WTC11 (cell line): ENCODE data around the gene SPATA9. TPM values are rescaled to one million over a fixed set of nuclear protein-coding genes. Genes with fewer than 3 reads are reported as not detected.

Experiments
- ATAC-seq: fragments of 200-7000 bp; cut with Tn5 transposase; 2 replicates; pipeline ENCODE4 v1.10.0; 2021; ENCODE audit warnings: mild to moderate bottlenecking, moderate library complexity
- CTCF ChIA-PET: fragments of 300-600 bp; sonication (Branson Sonifier 250); formaldehyde crosslinking; loops from one replicate; lab custom pipeline; 2021; ENCODE audit warnings: antibody characterized with exemption; lab: Charles Lee
- POLR2A ChIA-PET: fragments of 350-600 bp; sonication (Branson Sonifier 250); formaldehyde crosslinking; loops from one replicate; lab custom pipeline; 2021; ENCODE audit warnings: antibody characterized with exemption; lab: Charles Lee
- DNase-seq: peaks from one replicate; pipeline ENCODE4 v3.0.0; 2021; ENCODE audit warnings: low spot score
- H3K27ac Mint-ChIP-seq: 2 replicates; pipeline ENCODE4 v1.8.0; 2021; ENCODE audit warnings: mixed read lengths
- H3K27me3 Mint-ChIP-seq: 2 replicates; pipeline ENCODE4 v1.8.0; 2021; ENCODE audit warnings: low read depth, mild to moderate bottlenecking, moderate library complexity, mixed read lengths
- H3K36me3 Mint-ChIP-seq: 2 replicates; pipeline ENCODE4 v1.8.0; 2021; ENCODE audit warnings: mixed read lengths
- H3K4me1 Mint-ChIP-seq: 2 replicates; pipeline ENCODE4 v1.8.0; 2022; ENCODE audit warnings: mixed read lengths
- H3K4me3 Mint-ChIP-seq: 2 replicates; pipeline ENCODE4 v1.8.0; 2021; ENCODE audit warnings: mild to moderate bottlenecking, moderate library complexity, mixed read lengths
- H3K9me3 Mint-ChIP-seq: 2 replicates; pipeline ENCODE4 v1.8.0; 2021; ENCODE audit warnings: mixed read lengths
- EMX1 ChIP-seq: fragments of 250-450 bp; sonication (Bioruptor Pico); IDR thresholded peaks from 2 replicates; pipeline ENCODE4 v1.8.0; 2021; ENCODE audit warnings: mild to moderate bottlenecking
- NR2C2 ChIP-seq: sonication (generic); formaldehyde crosslinking; IDR thresholded peaks from 2 replicates; pipeline ENCODE4 v1.8.0; 2022; ENCODE audit warnings: mild to moderate bottlenecking, missing genetic modification reagents
- OVOL2 ChIP-seq: fragments of 250-450 bp; sonication (Bioruptor Pico); IDR thresholded peaks from 2 replicates; pipeline ENCODE4 v1.9.0; 2021; ENCODE audit warnings: mild to moderate bottlenecking, borderline replicate concordance
- PRRX2 ChIP-seq: fragments of 250-450 bp; sonication (Bioruptor Pico); IDR thresholded peaks from 2 replicates; pipeline ENCODE4 v1.8.0; 2021; ENCODE audit warnings: mild to moderate bottlenecking
- ZNF671 ChIP-seq: fragments of 250-450 bp; sonication (Bioruptor Pico); IDR thresholded peaks from 2 replicates; pipeline ENCODE4 v1.8.0; 2021; ENCODE audit warnings: mild to moderate bottlenecking
- total RNA-seq: library from RNA; stranded (reverse); gene quantifications from 3 replicates; pipeline ENCODE4 v1.2.3, GENCODE V29; 2021
- TF ChIP-seq, protein P1 (sequence below): sonication (generic); formaldehyde crosslinking; IDR thresholded peaks from 2 replicates; pipeline ENCODE4 v1.8.1; 2023; ENCODE audit warnings: mild to moderate bottlenecking, moderate library complexity, missing genetic modification reagents
- TF ChIP-seq, protein P2 (sequence below): sonication (generic); formaldehyde crosslinking; IDR thresholded peaks from 2 replicates; pipeline ENCODE4 v1.8.0; 2022; ENCODE audit warnings: mild to moderate bottlenecking, missing genetic modification reagents
- TF ChIP-seq, protein P3 (sequence below): sonication (generic); formaldehyde crosslinking; conservative IDR thresholded peaks from 2 replicates; pipeline ENCODE4 v1.8.1; 2022; ENCODE audit warnings: mild to moderate bottlenecking, missing genetic modification reagents
- TF ChIP-seq, protein P4 (sequence below): sonication (generic); formaldehyde crosslinking; IDR thresholded peaks from 2 replicates; pipeline ENCODE4 v1.8.0; 2022; ENCODE audit warnings: missing genetic modification reagents
- TF ChIP-seq, protein P5 (sequence below): fragments of 200-600 bp; IDR thresholded peaks from 2 replicates; pipeline ENCODE4 v1.8.0; 2022; ENCODE audit warnings: antibody characterized with exemption
- TF ChIP-seq, protein P6 (sequence below): sonication (generic); formaldehyde crosslinking; conservative IDR thresholded peaks from 2 replicates; pipeline ENCODE4 v1.8.1; 2023; ENCODE audit warnings: mild to moderate bottlenecking, low read depth, missing genetic modification reagents, moderate library complexity
- TF ChIP-seq, protein P7 (sequence below): fragments of 250-450 bp; sonication (Bioruptor Pico); conservative IDR thresholded peaks from 2 replicates; pipeline ENCODE4 v1.9.0; 2021; ENCODE audit warnings: mild to moderate bottlenecking
- TF ChIP-seq, protein P8 (sequence below): fragments of 250-450 bp; sonication (Bioruptor Pico); IDR thresholded peaks from 2 replicates; pipeline ENCODE4 v1.9.0; 2021; ENCODE audit warnings: moderate library complexity, mild to moderate bottlenecking, inconsistent platforms, borderline replicate concordance

The SPATA9 gene
- total RNA-seq, 1 experiment from 2014 or later: not detected

DNA sequence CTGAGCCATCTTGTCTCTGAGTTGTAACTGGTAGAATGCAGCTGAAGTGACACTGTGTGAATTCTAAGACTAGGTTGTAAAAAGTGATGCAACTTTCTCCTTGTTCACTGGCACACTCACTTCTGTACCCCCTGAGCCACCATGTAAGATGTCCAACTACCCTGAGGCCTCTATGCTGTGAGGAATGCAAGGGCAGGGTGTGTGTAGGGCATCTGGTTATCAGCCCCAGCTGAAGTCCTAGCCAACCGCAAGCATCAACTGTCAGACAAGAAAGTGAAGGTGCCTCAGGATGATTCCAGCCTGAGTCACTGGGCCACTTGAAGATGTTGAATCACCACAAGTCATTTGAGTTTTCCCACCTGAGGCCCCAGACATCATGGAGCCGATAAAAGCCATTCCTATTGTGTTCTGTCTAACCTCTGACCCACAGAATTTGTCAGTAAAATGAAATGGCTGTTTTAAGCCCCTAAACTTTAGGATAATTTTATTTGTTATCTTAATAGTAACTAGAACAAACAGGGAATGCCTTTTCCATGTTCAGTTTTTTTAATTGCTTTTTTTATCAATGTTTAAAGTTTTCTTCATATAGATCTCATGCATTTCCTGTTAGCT, 29.7 kb upstream of the SPATA9 start:
- H3K4me3 Mint-ChIP-seq: peak overlapping the region; percentile 48
- ATAC-seq (no peak), DNase-seq (no peak)
- ChIA-PET CTCF (interaction anchor here (0.8 kb wide), 1 partner anchor 48 kb away, joined by 3 read pairs; no protein-coding TSS in a partner anchor), POLR2A (interaction anchor here (1.3 to 2.9 kb wide), 2 partner anchors 19 to 66 kb away, joined by 4 to 19 read pairs; partner anchors contain the start of genes RFESD and RHOBTB3)
- no peaks in the 10 kb centered on the region for H3K9me3 Mint-ChIP-seq
- H3K27me3 Mint-ChIP-seq: peaks cover 40% of the 10 kb centered on the region
- no peaks in the 10 kb centered on the region for H3K36me3 Mint-ChIP-seq
- TF ChIP-seq, protein P1, sequence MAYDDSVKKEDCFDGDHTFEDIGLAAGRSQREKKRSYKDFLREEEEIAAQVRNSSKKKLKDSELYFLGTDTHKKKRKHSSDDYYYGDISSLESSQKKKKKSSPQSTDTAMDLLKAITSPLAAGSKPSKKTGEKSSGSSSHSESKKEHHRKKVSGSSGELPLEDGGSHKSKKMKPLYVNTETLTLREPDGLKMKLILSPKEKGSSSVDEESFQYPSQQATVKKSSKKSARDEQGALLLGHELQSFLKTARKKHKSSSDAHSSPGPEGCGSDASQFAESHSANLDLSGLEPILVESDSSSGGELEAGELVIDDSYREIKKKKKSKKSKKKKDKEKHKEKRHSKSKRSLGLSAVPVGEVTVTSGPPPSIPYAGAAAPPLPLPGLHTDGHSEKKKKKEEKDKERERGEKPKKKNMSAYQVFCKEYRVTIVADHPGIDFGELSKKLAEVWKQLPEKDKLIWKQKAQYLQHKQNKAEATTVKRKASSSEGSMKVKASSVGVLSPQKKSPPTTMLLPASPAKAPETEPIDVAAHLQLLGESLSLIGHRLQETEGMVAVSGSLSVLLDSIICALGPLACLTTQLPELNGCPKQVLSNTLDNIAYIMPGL (CRISPR knock-in tag): no peak
- TF ChIP-seq PRRX2: no peak
- TF ChIP-seq, protein P2, sequence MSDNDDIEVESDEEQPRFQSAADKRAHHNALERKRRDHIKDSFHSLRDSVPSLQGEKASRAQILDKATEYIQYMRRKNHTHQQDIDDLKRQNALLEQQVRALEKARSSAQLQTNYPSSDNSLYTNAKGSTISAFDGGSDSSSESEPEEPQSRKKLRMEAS (CRISPR knock-in tag): no peak
- TF ChIP-seq NR2C2 (CRISPR knock-in tag): no peak
- TF ChIP-seq, protein P3, sequence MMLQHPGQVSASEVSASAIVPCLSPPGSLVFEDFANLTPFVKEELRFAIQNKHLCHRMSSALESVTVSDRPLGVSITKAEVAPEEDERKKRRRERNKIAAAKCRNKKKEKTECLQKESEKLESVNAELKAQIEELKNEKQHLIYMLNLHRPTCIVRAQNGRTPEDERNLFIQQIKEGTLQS (CRISPR knock-in tag): no peak
- TF ChIP-seq ZNF671: no peak
- TF ChIP-seq, all 79 proteins: peak for 0
- peaks cover 20% of the 10 kb centered on the region for H3K4me1 Mint-ChIP-seq
- H3K27ac Mint-ChIP-seq: no peak overlapping the region

DNA sequence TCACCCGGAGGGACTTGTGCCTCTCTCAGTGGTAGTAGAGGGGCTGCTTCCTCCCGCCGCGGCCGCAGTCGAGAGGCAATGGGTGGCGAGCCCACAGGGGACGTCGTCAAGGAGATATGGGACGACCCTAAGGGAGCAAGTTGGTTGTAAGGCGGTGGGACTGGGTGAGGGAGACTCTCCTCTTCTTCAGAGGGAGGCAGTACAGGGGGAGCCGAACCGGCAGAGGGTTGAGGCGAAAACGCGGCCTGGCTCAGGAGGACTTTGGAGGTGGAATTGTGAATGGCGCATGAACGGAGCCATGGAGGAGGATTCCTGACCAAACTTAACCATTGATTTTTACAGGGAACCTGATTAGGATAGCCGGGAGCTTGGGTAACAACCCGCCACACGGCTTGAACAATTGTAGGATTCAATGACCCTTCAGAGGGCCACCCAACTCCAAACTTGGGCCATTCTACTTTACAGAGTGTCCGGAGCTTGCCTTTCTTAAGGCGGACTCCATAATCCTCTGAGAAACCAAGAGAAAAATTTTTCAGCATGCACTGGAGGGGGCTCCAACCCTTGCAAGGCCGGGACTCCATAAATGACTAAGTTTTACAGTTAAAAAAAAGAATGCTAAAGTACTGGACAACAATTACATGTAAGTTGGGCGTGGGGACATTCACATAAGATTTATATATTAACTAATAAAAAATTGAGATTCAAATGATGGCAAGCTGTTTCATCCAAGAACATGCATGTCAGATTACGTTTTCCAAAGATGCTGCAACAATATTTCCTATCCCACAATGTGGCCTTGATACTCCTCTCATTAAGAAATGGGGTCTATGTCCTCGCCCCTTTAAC, 28.9 kb upstream of the SPATA9 start:
- Mint-ChIP-seq H3K36me3 (no peaks in the 10 kb centered on the region), H3K27me3 (peaks cover 40% of the 10 kb centered on the region), H3K4me1 (peaks cover 20% of the 10 kb centered on the region), H3K4me3 (peak overlapping the region; percentile 98), H3K27ac (no peak overlapping the region), H3K9me3 (no peaks in the 10 kb centered on the region)
- ChIA-PET CTCF (interaction anchor here (0.8 kb wide), 1 partner anchor 47 kb away, joined by 3 read pairs; no protein-coding TSS in a partner anchor), POLR2A (interaction anchor here (1.3 to 2.9 kb wide), 2 partner anchors 19 to 65 kb away, joined by 4 to 19 read pairs; partner anchors contain the start of genes RFESD and RHOBTB3)
- DNase-seq: peak; percentile 65
- peak; percentile 63 for ATAC-seq
- TF ChIP-seq, protein P4, sequence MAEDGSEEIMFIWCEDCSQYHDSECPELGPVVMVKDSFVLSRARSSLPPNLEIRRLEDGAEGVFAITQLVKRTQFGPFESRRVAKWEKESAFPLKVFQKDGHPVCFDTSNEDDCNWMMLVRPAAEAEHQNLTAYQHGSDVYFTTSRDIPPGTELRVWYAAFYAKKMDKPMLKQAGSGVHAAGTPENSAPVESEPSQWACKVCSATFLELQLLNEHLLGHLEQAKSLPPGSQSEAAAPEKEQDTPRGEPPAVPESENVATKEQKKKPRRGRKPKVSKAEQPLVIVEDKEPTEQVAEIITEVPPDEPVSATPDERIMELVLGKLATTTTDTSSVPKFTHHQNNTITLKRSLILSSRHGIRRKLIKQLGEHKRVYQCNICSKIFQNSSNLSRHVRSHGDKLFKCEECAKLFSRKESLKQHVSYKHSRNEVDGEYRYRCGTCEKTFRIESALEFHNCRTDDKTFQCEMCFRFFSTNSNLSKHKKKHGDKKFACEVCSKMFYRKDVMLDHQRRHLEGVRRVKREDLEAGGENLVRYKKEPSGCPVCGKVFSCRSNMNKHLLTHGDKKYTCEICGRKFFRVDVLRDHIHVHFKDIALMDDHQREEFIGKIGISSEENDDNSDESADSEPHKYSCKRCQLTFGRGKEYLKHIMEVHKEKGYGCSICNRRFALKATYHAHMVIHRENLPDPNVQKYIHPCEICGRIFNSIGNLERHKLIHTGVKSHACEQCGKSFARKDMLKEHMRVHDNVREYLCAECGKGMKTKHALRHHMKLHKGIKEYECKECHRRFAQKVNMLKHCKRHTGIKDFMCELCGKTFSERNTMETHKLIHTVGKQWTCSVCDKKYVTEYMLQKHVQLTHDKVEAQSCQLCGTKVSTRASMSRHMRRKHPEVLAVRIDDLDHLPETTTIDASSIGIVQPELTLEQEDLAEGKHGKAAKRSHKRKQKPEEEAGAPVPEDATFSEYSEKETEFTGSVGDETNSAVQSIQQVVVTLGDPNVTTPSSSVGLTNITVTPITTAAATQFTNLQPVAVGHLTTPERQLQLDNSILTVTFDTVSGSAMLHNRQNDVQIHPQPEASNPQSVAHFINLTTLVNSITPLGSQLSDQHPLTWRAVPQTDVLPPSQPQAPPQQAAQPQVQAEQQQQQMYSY (CRISPR knock-in tag): peak; percentile 96
- TF ChIP-seq, protein P5, sequence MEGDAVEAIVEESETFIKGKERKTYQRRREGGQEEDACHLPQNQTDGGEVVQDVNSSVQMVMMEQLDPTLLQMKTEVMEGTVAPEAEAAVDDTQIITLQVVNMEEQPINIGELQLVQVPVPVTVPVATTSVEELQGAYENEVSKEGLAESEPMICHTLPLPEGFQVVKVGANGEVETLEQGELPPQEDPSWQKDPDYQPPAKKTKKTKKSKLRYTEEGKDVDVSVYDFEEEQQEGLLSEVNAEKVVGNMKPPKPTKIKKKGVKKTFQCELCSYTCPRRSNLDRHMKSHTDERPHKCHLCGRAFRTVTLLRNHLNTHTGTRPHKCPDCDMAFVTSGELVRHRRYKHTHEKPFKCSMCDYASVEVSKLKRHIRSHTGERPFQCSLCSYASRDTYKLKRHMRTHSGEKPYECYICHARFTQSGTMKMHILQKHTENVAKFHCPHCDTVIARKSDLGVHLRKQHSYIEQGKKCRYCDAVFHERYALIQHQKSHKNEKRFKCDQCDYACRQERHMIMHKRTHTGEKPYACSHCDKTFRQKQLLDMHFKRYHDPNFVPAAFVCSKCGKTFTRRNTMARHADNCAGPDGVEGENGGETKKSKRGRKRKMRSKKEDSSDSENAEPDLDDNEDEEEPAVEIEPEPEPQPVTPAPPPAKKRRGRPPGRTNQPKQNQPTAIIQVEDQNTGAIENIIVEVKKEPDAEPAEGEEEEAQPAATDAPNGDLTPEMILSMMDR: no peak
- TF ChIP-seq, protein P6, sequence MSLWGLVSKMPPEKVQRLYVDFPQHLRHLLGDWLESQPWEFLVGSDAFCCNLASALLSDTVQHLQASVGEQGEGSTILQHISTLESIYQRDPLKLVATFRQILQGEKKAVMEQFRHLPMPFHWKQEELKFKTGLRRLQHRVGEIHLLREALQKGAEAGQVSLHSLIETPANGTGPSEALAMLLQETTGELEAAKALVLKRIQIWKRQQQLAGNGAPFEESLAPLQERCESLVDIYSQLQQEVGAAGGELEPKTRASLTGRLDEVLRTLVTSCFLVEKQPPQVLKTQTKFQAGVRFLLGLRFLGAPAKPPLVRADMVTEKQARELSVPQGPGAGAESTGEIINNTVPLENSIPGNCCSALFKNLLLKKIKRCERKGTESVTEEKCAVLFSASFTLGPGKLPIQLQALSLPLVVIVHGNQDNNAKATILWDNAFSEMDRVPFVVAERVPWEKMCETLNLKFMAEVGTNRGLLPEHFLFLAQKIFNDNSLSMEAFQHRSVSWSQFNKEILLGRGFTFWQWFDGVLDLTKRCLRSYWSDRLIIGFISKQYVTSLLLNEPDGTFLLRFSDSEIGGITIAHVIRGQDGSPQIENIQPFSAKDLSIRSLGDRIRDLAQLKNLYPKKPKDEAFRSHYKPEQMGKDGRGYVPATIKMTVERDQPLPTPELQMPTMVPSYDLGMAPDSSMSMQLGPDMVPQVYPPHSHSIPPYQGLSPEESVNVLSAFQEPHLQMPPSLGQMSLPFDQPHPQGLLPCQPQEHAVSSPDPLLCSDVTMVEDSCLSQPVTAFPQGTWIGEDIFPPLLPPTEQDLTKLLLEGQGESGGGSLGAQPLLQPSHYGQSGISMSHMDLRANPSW (CRISPR knock-in tag): no peak
- TF ChIP-seq, protein P7, sequence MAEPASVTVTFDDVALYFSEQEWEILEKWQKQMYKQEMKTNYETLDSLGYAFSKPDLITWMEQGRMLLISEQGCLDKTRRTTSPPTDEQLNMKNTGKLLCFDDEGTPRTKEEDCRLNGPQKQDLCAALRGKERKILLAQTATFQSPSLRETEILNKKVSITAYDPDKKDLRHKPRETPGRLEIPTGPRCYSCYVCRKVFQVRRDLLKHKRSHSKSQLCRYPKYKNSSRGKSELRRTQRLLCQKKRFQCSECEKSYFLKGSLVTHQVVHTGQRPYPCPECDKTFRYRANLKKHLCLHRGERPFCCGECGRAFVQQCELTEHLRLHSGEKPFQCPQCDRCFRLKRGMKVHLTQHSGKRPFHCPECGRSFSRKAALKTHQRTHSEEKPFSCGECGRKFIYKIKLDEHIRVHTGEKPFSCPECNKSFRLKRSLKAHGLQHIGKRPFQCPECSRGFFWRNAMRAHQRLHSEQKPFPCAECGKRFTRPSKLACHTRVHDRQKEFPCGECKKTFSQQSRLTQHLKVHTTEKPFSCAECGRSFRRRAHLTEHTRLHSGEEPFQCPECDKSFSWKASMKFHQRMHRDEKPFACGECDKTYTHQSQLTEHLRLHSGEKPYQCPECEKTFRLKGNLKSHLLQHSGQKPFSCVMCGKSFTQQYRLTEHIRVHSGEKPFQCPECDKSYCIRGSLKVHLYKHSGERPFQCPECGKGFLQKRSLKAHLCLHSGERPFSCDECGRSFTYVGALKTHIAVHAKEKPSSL (CRISPR knock-in tag): no peak
- TF ChIP-seq OVOL2 (CRISPR knock-in tag): no peak
- no peak for TF ChIP-seq EMX1
- TF ChIP-seq, protein P8, sequence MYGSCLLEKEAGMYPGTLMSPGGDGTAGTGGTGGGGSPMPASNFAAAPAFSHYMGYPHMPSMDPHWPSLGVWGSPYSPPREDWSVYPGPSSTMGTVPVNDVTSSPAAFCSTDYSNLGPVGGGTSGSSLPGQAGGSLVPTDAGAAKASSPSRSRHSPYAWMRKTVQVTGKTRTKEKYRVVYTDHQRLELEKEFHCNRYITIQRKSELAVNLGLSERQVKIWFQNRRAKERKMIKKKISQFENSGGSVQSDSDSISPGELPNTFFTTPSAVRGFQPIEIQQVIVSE (CRISPR knock-in tag): no peak
